GM21717 (cell line): ENCODE data around the gene TBC1D17.

Source experiments
- ATAC-seq: cut with Tn5 transposase; IDR thresholded peaks from one replicate; pipeline ENCODE4 v1.9.1; 2021; ENCODE audit warnings: mild to moderate bottlenecking, moderate library complexity; ENCODE audit not compliant: unreplicated experiment

Gene TBC1D17

GRCh38 chr19:49933643-49934042 is 56.1 kb downstream of the TBC1D17 start:
- no peak for ATAC-seq

DNA sequence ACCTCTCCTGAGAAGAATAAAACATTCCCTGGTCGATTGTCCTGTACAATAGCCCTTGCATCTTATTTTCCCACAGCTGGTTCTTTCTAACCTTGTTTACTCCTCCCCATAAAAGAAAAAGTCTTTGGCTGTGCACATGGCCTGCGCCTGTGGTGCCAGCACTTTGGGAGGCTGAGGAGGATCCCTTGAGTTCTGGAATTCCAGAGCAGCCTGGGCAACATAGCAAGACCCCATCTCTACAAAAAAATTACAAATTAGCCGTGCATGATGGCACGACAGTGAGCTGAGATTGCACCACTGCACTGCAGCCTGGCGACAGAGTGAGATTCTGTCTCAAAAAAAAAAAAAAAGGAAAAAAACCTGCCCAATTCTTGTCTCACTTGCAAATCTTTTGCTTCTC is 59.0 kb downstream of the TBC1D17 start:
- no peak for ATAC-seq

DNA sequence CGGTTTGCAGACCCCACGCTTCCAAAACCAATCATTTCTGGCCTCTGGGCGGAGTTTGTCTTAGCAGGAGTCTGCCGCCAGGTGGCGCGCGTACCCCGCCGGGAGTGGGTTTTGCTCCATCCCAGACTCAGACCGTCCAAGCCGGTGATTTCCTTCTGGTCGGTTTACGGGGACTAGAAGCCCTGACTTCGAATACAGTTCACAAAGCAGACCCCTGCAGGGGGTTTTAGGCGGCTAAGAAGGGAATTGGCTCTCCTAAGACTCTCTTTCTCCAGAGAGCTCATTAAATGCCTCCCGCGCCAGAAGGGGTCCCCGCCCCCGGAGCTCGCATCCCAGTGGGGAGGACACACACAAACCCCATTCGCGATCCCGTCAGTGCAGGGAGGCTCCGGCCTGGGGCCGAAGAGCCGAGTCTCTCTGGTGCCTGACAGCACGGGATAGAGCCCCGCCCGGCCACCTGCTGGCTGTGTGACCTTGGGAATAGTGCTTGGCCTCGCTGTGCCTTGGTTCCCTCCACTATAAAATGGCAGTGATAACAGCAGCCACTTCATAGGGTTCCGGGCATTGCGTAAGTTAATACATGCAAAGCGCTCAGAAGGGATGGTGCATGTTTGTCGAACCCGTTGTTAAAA is 60.4 kb downstream of the TBC1D17 start:
- no peak for ATAC-seq
